Endothelial cell of umbilical vein (primary cell): ENCODE measurements around the gene C15orf40.

Source experiments
- EZH2 ChIP-seq: IDR thresholded peaks from 2 replicates; pipeline ENCODE4 v1.6.1; 2012; ENCODE audit warnings: borderline replicate concordance, low read depth, mild to moderate bottlenecking, moderate library complexity, low read length, inconsistent platforms; ENCODE audit not compliant: severe bottlenecking
- JUN ChIP-seq: IDR thresholded peaks from 2 replicates; pipeline ENCODE4 v1.6.1; 2011; ENCODE audit warnings: borderline replicate concordance, low read depth; ENCODE audit not compliant: insufficient read length, insufficient read depth
- MYC ChIP-seq: IDR thresholded peaks from one replicate; pipeline ENCODE4 v1.6.1; 2011; ENCODE audit warnings: mild to moderate bottlenecking, low read depth, low read length
- POLR2A ChIP-seq: IDR thresholded peaks from 2 replicates; pipeline ENCODE4 v1.6.1; 2012; ENCODE audit warnings: low read depth, mild to moderate bottlenecking, control low read depth, low read length
- POLR2AphosphoS5 ChIP-seq: IDR thresholded peaks from 2 replicates; pipeline ENCODE4 v1.6.1; 2012; ENCODE audit warnings: low read depth, mild to moderate bottlenecking, control low read depth, low read length, moderate library complexity; ENCODE audit not compliant: insufficient read depth
- TF ChIP-seq, protein P1 (sequence below), 2 donors: IDR thresholded peaks; 1 replicate in 1 of 2; 2 replicates in 1 of 2; pipeline ENCODE4 v1.5.1; 2011; ENCODE audit warnings: low read length in 2 of 2, mild to moderate bottlenecking in 2 of 2, moderate library complexity in 2 of 2, control low read depth in 1 of 2, inconsistent platforms in 1 of 2, low read depth in 1 of 2; ENCODE audit not compliant: insufficient read depth in 1 of 2; ENCODE audit errors: extremely low read depth in 1 of 2
- TF ChIP-seq, protein P2 (sequence below): IDR thresholded peaks from 2 replicates; pipeline ENCODE4 v1.6.1; 2011; ENCODE audit not compliant: insufficient read depth, insufficient read length

DNA sequence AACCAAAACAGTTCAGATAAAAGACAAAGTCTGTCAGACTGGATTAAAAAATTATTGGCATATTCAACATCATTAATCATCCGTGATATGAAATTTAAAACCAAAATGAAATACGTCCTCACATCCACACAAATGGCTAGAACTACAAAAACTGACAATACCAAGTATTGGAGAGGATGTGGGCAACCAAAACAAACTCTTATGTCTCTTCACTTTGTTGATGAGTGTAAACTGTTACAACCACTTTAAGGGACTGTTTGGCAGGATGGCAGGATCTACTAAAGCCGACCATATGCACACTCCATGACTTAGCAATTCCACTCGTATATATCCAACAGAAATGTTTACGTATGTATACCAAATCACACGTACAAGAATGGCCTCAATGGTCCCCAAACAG, 24.8 kb upstream of the C15orf40 start:
- TF ChIP-seq EZH2 = no peak
- TF ChIP-seq, protein P1, sequence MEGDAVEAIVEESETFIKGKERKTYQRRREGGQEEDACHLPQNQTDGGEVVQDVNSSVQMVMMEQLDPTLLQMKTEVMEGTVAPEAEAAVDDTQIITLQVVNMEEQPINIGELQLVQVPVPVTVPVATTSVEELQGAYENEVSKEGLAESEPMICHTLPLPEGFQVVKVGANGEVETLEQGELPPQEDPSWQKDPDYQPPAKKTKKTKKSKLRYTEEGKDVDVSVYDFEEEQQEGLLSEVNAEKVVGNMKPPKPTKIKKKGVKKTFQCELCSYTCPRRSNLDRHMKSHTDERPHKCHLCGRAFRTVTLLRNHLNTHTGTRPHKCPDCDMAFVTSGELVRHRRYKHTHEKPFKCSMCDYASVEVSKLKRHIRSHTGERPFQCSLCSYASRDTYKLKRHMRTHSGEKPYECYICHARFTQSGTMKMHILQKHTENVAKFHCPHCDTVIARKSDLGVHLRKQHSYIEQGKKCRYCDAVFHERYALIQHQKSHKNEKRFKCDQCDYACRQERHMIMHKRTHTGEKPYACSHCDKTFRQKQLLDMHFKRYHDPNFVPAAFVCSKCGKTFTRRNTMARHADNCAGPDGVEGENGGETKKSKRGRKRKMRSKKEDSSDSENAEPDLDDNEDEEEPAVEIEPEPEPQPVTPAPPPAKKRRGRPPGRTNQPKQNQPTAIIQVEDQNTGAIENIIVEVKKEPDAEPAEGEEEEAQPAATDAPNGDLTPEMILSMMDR (IDR thresholded peaks at IDR 0.05; ENCODE audit: extremely low read depth in 1 of 2, insufficient read depth in 1 of 2, low read depth in 1 of 2, low read length in 2 of 2) = no peak
- no peak for TF ChIP-seq POLR2A
- no peak for TF ChIP-seq MYC
- no peak for TF ChIP-seq JUN
- no peak for TF ChIP-seq POLR2AphosphoS5
- TF ChIP-seq, protein P2, sequence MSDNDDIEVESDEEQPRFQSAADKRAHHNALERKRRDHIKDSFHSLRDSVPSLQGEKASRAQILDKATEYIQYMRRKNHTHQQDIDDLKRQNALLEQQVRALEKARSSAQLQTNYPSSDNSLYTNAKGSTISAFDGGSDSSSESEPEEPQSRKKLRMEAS = no peak
